Activated gamma-delta T cell treated with Interleukin-2 at 50 U/mL for 16 hours (primary cell): ENCODE results near the gene PRSS48.
"Not testable (repeated sequence)": the region's sequence is repeated elsewhere in the genome, so short reads cannot be mapped to it uniquely, and the experiment has no call there.

Experiments
- DNase-seq: peaks from one replicate; pipeline ENCODE4 v3.0.0-alpha.2; 2020

The PRSS48 gene

GRCh38 chr4:151319490-151319889 is 42.5 kb downstream of the PRSS48 start:
- no peak for DNase-seq

DNA sequence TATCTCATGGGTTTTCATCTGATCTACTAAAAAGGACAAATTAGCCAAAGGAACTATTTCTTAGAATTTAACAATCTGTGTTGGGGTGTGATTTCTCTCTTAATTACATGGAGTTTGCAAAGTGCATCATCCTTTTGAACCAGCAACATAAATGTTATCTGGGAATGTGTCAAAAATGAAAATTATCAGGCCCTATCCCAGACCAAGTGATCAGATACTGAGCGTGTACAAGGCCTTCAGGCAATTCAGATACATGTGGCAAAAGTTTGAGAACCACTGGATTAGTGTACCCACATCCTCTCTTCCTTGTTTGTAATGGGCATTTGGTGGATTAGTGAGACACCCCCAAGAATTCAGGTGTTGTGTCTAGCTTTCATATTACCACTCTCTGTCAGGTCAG is 44.6 kb downstream of the PRSS48 start:
- DNase-seq = no peak

DNA sequence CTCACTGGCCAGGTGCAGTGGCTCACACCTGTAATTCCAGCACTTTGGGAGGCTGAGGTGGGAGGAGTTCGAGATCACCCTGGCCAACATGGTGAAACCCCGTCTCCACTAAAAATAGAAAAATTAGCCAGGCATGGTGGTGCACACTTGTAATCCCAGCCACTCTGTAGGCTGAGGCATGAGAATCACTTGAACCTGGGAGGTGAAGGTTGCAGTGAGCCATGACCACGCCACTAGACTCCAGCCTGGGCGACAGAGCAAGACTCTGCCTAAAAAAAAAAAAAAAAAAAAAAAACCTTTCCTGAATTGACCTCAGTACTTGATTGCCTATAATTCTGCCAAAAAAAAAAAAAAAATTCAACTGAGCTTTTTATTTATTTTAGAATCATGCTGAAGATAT is 45.2 kb downstream of the PRSS48 start:
- not testable (repeated sequence) for DNase-seq

DNA sequence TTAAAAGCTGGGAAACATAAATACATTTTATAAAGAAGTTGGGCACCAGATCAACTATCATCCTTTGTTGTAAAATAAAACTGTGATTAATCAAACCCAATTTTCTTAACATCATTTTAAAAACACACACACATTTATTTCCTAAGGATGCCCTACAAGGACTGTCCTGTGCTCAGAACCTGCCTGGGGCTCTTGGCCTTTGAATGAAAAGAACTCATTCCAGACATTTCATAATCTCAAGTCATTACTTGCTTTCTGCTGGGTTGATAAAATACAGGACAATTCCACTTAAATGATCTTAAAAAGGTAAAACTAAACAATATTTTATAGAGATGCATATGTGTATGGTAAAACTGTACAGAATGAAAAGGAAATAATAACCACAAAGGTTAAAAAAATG is 45.6 kb downstream of the PRSS48 start:
- no peak for DNase-seq

GRCh38 chr4:151323667-151324066 is 46.7 kb downstream of the PRSS48 start:
- no peak for DNase-seq

DNA sequence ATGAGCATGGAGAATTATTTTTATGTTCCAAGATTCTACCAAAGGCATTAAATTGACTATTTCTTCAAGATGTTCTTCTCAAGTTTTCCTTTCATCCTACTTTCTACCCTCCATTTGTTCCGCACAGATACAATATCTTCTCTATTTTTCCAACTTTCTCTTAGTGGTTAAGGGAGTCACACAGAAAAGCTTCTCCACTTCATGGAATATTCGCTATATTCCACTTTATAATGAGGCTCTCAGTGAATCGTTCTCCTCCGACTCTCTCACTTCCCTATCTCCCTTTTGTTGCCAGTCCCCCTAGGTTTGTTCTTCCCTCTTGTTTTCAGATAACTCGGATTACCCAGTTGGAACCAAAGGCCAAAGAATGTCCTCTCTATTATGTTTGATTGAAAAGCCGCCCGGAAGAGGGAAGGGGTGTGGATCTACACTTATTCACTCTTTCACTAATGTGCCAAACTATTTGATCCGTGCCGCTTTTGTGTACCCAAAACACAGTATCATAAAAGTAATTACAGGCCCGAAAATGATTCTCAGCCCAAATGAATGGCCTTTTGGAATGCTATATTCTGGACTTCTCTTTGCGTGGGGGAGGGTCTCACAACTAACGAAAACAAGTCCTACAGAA is 47.3 kb downstream of the PRSS48 start:
- DNase-seq = no peak

DNA sequence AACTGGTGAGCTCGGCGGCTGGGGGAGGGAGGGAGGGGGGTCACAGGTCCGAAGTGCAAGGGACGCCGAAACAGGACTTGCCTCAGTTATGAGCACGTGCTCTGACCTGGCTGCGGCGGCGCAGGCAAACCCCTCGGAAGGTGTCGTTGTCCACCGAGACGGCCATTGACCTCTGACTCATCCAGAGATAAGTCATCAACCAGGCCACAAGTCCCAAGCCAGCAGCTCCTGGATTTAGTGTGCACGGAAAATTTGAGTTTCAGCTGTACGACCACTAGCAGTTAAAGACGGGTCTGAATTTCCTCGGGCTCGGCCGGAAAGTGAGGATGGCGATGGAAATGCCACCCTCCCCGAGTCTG is 47.8 kb downstream of the PRSS48 start:
- DNase-seq = no peak

DNA sequence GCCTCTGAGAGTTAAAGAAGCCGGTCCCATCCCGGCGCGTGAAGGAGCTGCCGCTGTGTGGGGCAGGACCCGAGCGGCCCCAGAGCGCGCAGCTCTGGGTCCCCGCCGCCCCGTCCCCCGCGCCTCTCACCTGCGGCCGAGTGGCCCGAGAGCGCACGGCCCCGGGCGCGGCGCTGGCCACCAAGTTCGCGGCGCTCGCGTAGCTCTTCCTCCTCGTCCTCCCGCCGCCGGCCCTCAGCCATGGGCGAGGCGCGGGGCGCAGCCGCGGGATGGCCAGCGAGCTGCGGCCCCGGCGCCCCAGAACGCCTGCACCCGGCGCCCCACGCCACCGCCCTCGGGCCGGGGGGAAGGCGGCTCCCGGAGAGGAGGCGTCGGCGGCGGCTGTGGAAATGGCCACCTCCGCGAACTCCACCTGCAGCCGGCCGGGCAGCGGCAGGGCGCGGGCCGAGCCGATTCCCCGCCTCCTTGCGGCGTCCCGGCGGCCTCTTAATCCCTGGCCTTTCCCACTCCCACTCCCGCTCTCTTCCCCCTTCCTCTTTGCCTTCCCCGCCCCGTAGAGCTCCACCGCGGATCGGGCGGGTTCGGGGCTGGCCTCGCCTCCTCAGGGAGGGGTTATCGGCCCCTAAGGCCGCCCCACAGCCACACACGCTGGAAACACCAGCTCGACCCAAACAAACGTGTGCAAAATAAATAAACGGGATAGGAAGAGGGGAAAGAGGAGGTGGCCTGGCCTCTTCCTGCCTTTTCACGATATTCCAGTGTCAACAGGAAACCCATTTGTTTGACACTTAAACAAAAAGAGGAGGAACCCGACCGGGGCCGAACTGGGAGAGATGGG is 48.4 kb downstream of the PRSS48 start, which contains the start of gene SH3D19:
Gene SH3D19, minus strand, starts transcription at position 495 of the 838 bp plus-strand sequence. Its CDS starts 253 bp downstream, at position 242.
- no peak for DNase-seq

GRCh38 chr4:151325949-151326246 is 48.9 kb downstream of the PRSS48 start:
- DNase-seq = no peak

- DNase-seq = no peak
These were observed 52.5 kb downstream of the PRSS48 start for GRCh38 chr4:151329217-151330007.

DNA sequence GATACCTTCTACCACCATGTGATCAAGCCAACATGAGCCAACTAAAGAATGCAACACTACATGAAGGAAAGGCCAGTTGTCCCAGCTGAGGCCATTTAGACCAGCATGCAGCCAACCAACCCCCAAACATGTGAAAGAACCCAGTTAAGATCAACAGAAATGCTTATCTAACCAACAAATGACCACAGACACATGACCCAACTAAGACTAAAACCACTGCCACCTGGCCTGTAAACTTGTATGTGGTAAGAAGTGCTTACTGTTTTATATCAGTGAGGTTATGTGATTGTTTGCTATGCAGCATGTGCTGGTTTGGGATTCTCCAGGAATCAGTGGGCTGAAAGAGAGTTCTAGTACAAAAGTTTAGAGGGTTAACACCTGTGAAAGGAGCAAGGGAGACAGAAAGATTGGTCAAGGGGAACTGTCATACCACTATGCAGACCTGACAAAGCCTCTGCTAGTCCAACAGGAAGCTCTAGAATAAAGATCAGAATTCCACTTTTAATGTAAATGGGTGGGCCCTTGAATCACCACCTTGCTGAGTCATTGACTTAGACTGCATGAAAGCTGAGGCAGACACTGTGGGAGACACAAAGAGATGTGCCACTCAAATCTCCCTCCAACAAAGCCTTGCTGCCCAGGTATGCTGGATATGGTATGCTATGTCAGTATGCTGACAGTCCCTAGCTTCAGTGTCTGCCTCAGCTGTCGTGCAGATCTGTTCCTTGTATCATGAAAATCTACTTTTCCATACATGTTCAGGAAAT is 54.5 kb downstream of the PRSS48 start:
- no peak for DNase-seq

DNA sequence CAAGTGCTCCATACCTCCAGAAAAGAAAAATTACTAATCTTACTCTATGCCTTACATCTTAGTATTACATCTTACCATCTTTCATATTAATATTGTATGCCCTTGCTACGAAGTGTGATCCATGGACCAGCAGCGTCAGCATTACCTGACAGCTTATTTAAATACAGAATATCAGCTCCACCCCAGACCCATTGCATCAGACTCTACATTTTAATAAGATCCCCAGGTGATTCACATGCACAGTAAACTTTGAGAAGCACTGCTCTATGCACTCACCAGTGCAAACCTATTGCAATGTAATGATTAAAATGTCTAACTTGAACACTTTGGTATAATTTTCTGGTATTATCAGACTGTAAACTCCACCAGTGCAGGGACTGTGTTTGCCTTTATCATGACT is 62.5 kb downstream of the PRSS48 start:
- no peak for DNase-seq

- no peak for DNase-seq
These were observed 63.9 kb downstream of the PRSS48 start for GRCh38 chr4:151340751-151341385.
